ENCODE measurements around the gene OSBPL7.

- TF ChIP-seq CTCF (IDR thresholded peaks at IDR 0.05; ENCODE audit: low read depth, low read length, missing input control) (no peak), SP1 (IDR thresholded peaks at IDR 0.05) (no peak), JUND (IDR thresholded peaks at IDR 0.05) (no peak), ATF3 (IDR thresholded peaks at IDR 0.05) (no peak), FOXA1 (IDR thresholded peaks at IDR 0.05) (no peak), RAD21 (IDR thresholded peaks at IDR 0.05) (no peak), MAX (IDR thresholded peaks at IDR 0.05) (no peak), GABPA (IDR thresholded peaks at IDR 0.05 in 1 of 2, conservative IDR thresholded peaks at IDR 0.05 in 1 of 2) (no peak)
Measured at GRCh38 chr17:47840001-47840741, 18.6 kb upstream of the OSBPL7 start.

All from liver (tissue), 3 donors.